ACC112 (cell line): Measurements from ENCODE around the gene FAM168A.
"Not testable (repeated sequence)": the region's sequence is repeated elsewhere in the genome, so short reads cannot be mapped to it uniquely, and the experiment has no call there.

ENCODE experiments used
- H2AFZ ChIP-seq: fragments of 200-600 bp; sonication (generic); one replicate; pipeline ENCODE4 v1.6.0; 2017; ENCODE audit warnings: antibody characterized with exemption, low read length; ENCODE audit not compliant: unreplicated experiment
- H3K27ac ChIP-seq: fragments of 200-600 bp; sonication (generic); 2 replicates; pipeline ENCODE4 v1.5.1; 2014; ENCODE audit warnings: low read depth, mild to moderate bottlenecking, antibody characterized with exemption, low read length, moderate library complexity
- H3K27me3 ChIP-seq: fragments of 200-600 bp; sonication (generic); 2 replicates; pipeline ENCODE4 v1.6.1; 2014; ENCODE audit warnings: mild to moderate bottlenecking, antibody characterized with exemption, low read length, moderate library complexity, mixed read lengths; ENCODE audit not compliant: insufficient read depth
- H3K36me3 ChIP-seq: fragments of 200-600 bp; sonication (generic); 2 replicates; pipeline ENCODE4 v1.6.1; 2016; ENCODE audit warnings: mild to moderate bottlenecking, antibody characterized with exemption, low read length, moderate library complexity, mixed read lengths; ENCODE audit not compliant: insufficient read depth
- H3K4me1 ChIP-seq: fragments of 200-600 bp; sonication (generic); one replicate; pipeline ENCODE4 v1.6.1; 2016; ENCODE audit warnings: low read length, mixed read lengths; ENCODE audit not compliant: insufficient read depth, unreplicated experiment, control insufficient read depth
- H3K4me3 ChIP-seq: fragments of 200-600 bp; sonication (generic); 2 replicates; pipeline ENCODE4 v1.5.1; 2014; ENCODE audit warnings: mild to moderate bottlenecking, low read depth, low read length
- H3K79me2 ChIP-seq: fragments of 200-600 bp; sonication (generic); one replicate; pipeline ENCODE4 v1.6.0; 2016; ENCODE audit warnings: low read length; ENCODE audit not compliant: control insufficient read depth, unreplicated experiment, insufficient read depth

The FAM168A gene

DNA sequence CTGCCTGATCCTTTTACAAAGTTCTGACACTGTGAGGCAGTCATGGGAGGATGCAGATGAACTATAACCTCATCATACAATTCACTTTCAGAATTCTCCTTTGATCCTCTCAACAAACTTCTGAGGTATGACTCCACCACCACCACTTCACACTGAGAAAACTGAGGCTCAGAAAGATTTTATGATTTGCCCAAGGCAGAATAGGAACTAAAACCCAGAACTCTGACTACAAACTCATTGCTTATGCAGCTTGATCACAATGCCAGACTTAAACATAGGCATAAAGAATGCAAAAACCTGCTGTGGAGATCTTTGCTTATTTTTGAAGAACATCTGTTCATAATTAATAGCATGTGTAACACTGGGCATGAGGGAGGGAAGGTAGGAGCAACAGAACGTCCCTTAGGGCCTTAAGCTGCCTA is 20.4 kb downstream of the FAM168A start:
- Histone ChIP-seq H3K27me3 (no peaks in the 10 kb centered on the region), H3K4me3 (no peak overlapping the region), H3K27ac (no peak overlapping the region), H3K36me3 (no peaks in the 10 kb centered on the region), H3K79me2 (peaks cover 14% of the 10 kb centered on the region), H3K4me1 (no peaks in the 10 kb centered on the region), H2AFZ (no peak overlapping the region)

GRCh38 chr11:73576185-73576614 is 21.7 kb downstream of the FAM168A start:
- peaks cover 14% of the 10 kb centered on the region for H3K79me2 ChIP-seq
- H3K4me3 ChIP-seq: no peak overlapping the region
- no peak overlapping the region for H2AFZ ChIP-seq
- no peak overlapping the region for H3K27ac ChIP-seq
- H3K27me3 ChIP-seq: no peaks in the 10 kb centered on the region
- H3K4me1 ChIP-seq: no peaks in the 10 kb centered on the region
- H3K36me3 ChIP-seq: no peaks in the 10 kb centered on the region

DNA sequence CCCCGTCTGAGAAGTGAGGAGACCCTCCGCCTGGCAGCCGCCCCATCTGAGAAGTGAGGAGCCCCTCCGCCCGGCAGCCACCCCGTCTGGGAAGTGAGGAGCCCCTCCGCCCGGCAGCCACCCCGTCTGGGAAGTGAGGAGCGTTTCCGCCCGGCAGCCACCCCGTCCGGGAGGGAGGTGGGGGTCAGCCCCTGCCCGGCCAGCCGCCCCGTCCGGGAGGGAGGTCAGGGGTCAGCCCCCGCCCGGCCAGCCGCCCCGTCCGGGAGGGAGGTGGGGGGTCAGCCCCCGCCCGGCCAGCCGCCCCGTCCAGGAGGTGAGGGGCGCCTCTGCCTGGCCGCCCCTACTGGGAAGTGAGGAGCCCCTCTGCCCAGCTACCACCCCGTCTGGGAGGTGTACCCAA is 25.9 kb downstream of the FAM168A start:
- Histone ChIP-seq H3K79me2 (peaks cover 17% of the 10 kb centered on the region), H3K4me1 (peaks cover 11% of the 10 kb centered on the region)
- not testable (repeated sequence) for H3K27ac ChIP-seq, H3K4me3 ChIP-seq, H3K27me3 ChIP-seq, H2AFZ ChIP-seq, H3K36me3 ChIP-seq

DNA sequence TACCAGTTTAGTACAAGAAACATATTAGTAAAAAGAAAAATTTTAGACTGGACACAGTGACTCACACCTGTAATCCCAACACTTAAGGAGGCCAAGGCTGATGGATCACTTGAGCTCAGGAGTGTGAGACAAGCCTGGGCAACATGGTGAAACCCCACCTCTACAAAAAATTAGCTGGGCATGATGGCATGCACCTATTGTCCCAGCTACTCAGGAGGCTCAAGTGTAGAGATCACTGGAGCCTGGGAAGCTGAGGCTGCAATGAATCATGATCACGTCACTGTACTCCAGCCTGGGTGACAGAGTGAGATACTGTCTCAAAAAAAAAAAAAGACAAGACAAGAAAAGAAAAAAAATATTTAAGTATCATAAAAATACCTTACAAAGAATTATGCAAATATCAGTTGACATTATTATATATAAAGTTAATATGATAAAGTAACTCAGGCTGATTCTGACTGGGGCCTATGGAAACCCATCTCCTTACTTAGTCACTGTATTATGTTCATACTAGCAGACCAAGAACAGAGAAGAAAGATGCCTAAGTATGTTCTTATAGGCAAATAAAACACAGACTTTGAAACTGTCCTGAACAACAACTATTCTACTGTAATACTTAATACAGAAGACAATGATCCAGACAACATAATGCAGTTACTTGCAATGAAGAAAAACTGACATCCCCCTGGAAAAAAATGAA is 27.3 kb downstream of the FAM168A start:
- Histone ChIP-seq H3K4me3 (no peak overlapping the region), H3K79me2 (peaks cover 12% of the 10 kb centered on the region), H3K36me3 (no peaks in the 10 kb centered on the region), H3K4me1 (peaks cover 19% of the 10 kb centered on the region), H3K27ac (peak overlapping the region; percentile 65), H2AFZ (no peak overlapping the region), H3K27me3 (no peaks in the 10 kb centered on the region)

DNA sequence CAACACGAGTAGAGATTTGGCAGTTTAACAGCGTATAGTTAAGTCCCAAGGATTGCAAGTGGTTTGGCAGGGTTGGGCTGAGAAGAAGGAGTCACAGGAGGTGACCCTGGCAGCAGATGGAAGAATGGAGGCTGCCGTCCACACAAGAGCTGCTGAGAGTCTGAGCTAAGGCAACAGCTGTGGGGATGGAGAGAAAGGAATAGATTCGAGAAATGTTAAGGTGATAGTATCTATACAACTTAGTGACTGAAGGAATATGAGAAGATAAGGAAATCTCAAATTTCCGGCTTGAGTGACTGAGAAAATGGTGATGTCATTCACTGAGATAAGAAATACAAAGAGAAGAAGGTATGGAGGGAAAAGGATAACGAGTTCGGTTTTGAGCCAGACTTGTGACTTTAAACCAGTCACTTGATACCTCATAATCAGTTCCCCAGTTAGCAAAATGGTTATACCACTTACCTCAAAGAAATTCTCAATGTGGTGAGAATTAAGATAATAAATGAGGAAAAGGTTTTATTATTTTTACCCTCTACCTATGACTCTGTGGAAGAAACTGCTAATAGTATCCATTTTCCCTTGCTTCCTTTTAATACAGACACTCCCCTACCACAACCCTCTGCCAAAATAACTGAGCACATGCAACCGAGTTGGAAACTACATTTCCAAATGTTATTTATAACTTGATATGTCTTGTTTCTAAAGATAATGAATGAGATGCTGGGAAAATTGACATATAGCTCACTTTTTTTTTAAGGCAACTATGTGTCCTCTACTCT is 30.7 kb downstream of the FAM168A start:
- H3K4me3 ChIP-seq: no peak overlapping the region
- no peak overlapping the region for H3K27ac ChIP-seq
- no peak overlapping the region for H2AFZ ChIP-seq
- peaks cover 10% of the 10 kb centered on the region for H3K79me2 ChIP-seq
- H3K27me3 ChIP-seq: no peaks in the 10 kb centered on the region
- H3K4me1 ChIP-seq: peaks cover 19% of the 10 kb centered on the region
- H3K36me3 ChIP-seq: no peaks in the 10 kb centered on the region

GRCh38 chr11:73566422-73566821 is 31.5 kb downstream of the FAM168A start:
- H3K4me3 ChIP-seq: no peak overlapping the region
- no peak overlapping the region for H3K27ac ChIP-seq
- H3K4me1 ChIP-seq: peaks cover 19% of the 10 kb centered on the region
- H2AFZ ChIP-seq: no peak overlapping the region
- no peaks in the 10 kb centered on the region for H3K36me3 ChIP-seq
- H3K27me3 ChIP-seq: no peaks in the 10 kb centered on the region
- H3K79me2 ChIP-seq: peaks cover 10% of the 10 kb centered on the region

DNA sequence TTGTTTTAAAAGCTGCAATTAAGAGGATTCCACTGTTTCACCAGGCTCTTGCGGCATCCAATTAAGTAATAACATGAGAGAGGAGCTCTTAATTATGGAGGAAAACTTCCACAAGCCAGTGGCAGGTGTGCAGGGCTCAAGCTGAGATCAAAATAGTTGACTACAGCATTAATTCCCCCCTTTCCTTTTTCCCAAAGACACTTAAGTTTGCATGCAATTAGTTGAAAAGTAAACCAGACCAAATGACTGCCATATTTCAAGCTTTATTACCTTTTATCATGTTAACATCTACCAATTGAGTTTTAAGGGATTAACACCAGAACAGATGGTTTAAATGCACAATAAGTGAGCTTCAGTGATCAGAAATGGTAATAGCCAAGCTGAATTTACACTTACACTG is 32.1 kb downstream of the FAM168A start:
- Histone ChIP-seq H3K4me1 (peaks cover 18% of the 10 kb centered on the region), H3K36me3 (no peaks in the 10 kb centered on the region), H2AFZ (no peak overlapping the region), H3K27me3 (no peaks in the 10 kb centered on the region), H3K4me3 (no peak overlapping the region), H3K27ac (no peak overlapping the region), H3K79me2 (peaks cover 10% of the 10 kb centered on the region)

DNA sequence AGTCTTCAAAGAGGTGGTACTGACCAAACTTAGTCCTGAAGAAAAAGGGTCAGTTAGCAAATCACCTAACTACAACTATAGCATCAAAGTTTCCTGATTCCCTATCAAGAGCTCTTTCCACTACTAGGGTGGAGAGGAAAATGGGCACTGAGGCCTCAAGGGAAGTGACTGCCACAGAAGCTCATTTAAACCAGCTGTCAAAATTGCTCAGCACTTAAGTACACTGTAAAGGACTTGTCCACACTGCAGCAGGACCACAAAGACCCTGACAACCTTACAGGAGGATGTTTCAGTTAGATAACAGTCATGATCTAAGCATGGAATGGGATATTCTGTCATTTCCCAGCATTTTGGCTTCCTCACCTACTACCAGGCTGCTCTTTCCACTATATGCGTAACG is 33.0 kb downstream of the FAM168A start:
- Histone ChIP-seq H3K4me3 (no peak overlapping the region), H2AFZ (no peak overlapping the region), H3K36me3 (no peaks in the 10 kb centered on the region), H3K27ac (no peak overlapping the region), H3K4me1 (peaks cover 11% of the 10 kb centered on the region), H3K27me3 (no peaks in the 10 kb centered on the region), H3K79me2 (peaks cover 10% of the 10 kb centered on the region)

DNA sequence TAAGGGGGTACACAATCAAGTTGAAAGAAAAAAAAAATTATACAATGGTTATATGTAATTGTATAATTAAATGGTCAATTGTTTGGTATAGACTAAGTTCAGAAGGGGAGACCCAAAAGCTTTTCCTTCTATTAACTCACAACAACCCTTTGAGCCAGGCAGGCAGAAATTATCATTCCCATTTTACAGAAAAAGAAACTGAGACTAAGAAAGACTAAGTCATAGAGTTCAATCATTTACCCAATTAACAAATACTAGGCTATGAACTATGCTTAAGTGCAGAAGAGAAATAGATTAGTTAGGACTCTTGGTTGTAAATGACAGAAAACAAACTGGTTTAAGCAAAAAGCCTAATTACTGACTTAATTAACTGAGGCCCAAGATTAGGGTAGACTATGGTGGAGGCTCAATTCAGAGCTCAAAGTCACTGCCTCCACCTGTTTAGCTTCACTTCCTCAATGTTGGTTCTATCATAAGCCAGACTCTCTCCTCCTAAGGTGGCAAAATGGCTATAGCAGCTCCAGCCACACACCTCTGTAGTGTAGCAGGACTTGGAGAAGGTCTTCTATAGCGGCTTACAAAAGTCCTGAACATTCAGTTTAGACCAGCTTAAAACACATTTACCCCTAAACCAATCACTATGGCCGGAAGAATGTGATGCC is 34.2 kb downstream of the FAM168A start:
- peaks cover 9% of the 10 kb centered on the region for H3K4me1 ChIP-seq
- H2AFZ ChIP-seq: no peak overlapping the region
- peaks cover 8% of the 10 kb centered on the region for H3K79me2 ChIP-seq
- H3K27me3 ChIP-seq: no peaks in the 10 kb centered on the region
- H3K4me3 ChIP-seq: no peak overlapping the region
- H3K36me3 ChIP-seq: no peaks in the 10 kb centered on the region
- no peak overlapping the region for H3K27ac ChIP-seq

- H3K36me3 ChIP-seq: no peaks in the 10 kb centered on the region
These were observed 38.2 kb downstream of the FAM168A start for GRCh38 chr11:73559743-73560142.

More at GRCh38 chr11:73559743-73560142, 38.2 kb downstream of the FAM168A start:
- no peak overlapping the region for H2AFZ ChIP-seq
- no peak overlapping the region for H3K4me3 ChIP-seq
- no peak overlapping the region for H3K27ac ChIP-seq
- no peaks in the 10 kb centered on the region for H3K4me1 ChIP-seq
- H3K27me3 ChIP-seq: no peaks in the 10 kb centered on the region
- H3K79me2 ChIP-seq: peaks cover 3% of the 10 kb centered on the region
